ENCODE data around the gene PRPF4.

DNA sequence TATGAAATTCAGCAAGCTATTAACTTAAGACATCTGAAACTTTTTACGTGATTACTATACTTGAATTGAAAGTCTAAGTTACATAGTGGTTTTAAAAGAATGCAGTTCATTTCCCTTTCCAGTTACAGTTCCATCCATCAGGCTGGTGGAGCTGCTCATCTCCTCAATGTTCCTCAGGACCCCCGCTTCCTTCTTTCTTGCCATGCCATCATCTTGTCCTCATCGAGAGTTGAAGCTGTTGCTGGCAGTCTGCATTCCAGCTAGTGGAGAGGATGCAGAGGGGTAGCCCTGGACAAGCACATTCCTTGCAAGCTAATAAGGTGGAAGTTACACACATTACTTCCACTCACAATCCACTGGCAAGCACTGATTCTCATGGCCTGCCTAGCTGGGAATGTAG is 36.5 kb downstream of the PRPF4 start:
- TF ChIP-seq, protein P1, sequence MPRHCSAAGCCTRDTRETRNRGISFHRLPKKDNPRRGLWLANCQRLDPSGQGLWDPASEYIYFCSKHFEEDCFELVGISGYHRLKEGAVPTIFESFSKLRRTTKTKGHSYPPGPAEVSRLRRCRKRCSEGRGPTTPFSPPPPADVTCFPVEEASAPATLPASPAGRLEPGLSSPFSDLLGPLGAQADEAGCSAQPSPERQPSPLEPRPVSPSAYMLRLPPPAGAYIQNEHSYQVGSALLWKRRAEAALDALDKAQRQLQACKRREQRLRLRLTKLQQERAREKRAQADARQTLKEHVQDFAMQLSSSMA (CRISPR knock-in tag; IDR thresholded peaks at IDR 0.05), result no peak
- TF ChIP-seq FOXM1 (IDR thresholded peaks at IDR 0.05; ENCODE audit: low read depth) (no peak), FOXM1 (CRISPR knock-in tag; IDR thresholded peaks at IDR 0.05; ENCODE audit: low read depth) (no peak), RFX5 (IDR thresholded peaks at IDR 0.05; ENCODE audit: low read depth, low read length) (no peak), CBX8 (IDR thresholded peaks at IDR 0.05; ENCODE audit: borderline replicate concordance, extremely low read depth, low read depth, low read length, poor library complexity, severe bottlenecking) (no peak), FOXK1 (CRISPR knock-in tag; IDR thresholded peaks at IDR 0.05; ENCODE audit: borderline replicate concordance) (no peak), KLF16 (IDR thresholded peaks at IDR 0.05) (no peak), TAF1 (IDR thresholded peaks at IDR 0.05; ENCODE audit: control insufficient read depth, extremely low read depth, insufficient read depth, low read length, severe bottlenecking) (no peak), JUND (IDR thresholded peaks at IDR 0.05; ENCODE audit: borderline replicate concordance, low read depth, low read length) (no peak), JUND (tag; IDR thresholded peaks at IDR 0.05; ENCODE audit: borderline replicate concordance, low read depth, low read length) (no peak)
- TF ChIP-seq, protein P2, sequence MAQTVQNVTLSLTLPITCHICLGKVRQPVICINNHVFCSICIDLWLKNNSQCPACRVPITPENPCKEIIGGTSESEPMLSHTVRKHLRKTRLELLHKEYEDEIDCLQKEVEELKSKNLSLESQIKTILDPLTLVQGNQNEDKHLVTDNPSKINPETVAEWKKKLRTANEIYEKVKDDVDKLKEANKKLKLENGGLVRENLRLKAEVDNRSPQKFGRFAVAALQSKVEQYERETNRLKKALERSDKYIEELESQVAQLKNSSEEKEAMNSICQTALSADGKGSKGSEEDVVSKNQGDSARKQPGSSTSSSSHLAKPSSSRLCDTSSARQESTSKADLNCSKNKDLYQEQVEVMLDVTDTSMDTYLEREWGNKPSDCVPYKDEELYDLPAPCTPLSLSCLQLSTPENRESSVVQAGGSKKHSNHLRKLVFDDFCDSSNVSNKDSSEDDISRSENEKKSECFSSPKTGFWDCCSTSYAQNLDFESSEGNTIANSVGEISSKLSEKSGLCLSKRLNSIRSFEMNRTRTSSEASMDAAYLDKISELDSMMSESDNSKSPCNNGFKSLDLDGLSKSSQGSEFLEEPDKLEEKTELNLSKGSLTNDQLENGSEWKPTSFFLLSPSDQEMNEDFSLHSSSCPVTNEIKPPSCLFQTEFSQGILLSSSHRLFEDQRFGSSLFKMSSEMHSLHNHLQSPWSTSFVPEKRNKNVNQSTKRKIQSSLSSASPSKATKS (CRISPR knock-in tag; IDR thresholded peaks at IDR 0.05), result no peak
- TF ChIP-seq, protein P3, sequence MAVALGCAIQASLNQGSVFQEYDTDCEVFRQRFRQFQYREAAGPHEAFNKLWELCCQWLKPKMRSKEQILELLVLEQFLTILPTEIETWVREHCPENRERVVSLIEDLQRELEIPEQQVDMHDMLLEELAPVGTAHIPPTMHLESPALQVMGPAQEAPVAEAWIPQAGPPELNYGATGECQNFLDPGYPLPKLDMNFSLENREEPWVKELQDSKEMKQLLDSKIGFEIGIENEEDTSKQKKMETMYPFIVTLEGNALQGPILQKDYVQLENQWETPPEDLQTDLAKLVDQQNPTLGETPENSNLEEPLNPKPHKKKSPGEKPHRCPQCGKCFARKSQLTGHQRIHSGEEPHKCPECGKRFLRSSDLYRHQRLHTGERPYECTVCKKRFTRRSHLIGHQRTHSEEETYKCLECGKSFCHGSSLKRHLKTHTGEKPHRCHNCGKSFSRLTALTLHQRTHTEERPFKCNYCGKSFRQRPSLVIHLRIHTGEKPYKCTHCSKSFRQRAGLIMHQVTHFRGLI (CRISPR knock-in tag; IDR thresholded peaks at IDR 0.05), result no peak
- TF ChIP-seq, protein P4, sequence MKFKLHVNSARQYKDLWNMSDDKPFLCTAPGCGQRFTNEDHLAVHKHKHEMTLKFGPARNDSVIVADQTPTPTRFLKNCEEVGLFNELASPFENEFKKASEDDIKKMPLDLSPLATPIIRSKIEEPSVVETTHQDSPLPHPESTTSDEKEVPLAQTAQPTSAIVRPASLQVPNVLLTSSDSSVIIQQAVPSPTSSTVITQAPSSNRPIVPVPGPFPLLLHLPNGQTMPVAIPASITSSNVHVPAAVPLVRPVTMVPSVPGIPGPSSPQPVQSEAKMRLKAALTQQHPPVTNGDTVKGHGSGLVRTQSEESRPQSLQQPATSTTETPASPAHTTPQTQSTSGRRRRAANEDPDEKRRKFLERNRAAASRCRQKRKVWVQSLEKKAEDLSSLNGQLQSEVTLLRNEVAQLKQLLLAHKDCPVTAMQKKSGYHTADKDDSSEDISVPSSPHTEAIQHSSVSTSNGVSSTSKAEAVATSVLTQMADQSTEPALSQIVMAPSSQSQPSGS (CRISPR knock-in tag; IDR thresholded peaks at IDR 0.05), result no peak
- TF ChIP-seq, protein P5, sequence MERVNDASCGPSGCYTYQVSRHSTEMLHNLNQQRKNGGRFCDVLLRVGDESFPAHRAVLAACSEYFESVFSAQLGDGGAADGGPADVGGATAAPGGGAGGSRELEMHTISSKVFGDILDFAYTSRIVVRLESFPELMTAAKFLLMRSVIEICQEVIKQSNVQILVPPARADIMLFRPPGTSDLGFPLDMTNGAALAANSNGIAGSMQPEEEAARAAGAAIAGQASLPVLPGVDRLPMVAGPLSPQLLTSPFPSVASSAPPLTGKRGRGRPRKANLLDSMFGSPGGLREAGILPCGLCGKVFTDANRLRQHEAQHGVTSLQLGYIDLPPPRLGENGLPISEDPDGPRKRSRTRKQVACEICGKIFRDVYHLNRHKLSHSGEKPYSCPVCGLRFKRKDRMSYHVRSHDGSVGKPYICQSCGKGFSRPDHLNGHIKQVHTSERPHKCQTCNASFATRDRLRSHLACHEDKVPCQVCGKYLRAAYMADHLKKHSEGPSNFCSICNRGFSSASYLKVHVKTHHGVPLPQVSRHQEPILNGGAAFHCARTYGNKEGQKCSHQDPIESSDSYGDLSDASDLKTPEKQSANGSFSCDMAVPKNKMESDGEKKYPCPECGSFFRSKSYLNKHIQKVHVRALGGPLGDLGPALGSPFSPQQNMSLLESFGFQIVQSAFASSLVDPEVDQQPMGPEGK (CRISPR knock-in tag; IDR thresholded peaks at IDR 0.05; ENCODE audit: borderline replicate concordance), result no peak
- TF ChIP-seq, protein P6, sequence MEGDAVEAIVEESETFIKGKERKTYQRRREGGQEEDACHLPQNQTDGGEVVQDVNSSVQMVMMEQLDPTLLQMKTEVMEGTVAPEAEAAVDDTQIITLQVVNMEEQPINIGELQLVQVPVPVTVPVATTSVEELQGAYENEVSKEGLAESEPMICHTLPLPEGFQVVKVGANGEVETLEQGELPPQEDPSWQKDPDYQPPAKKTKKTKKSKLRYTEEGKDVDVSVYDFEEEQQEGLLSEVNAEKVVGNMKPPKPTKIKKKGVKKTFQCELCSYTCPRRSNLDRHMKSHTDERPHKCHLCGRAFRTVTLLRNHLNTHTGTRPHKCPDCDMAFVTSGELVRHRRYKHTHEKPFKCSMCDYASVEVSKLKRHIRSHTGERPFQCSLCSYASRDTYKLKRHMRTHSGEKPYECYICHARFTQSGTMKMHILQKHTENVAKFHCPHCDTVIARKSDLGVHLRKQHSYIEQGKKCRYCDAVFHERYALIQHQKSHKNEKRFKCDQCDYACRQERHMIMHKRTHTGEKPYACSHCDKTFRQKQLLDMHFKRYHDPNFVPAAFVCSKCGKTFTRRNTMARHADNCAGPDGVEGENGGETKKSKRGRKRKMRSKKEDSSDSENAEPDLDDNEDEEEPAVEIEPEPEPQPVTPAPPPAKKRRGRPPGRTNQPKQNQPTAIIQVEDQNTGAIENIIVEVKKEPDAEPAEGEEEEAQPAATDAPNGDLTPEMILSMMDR (IDR thresholded peaks at IDR 0.05 in 2 of 3, conservative IDR thresholded peaks at IDR 0.05 in 1 of 3; ENCODE audit: insufficient read depth in 2 of 3, low read depth in 1 of 3, low read length in 3 of 3), result no peak

All from K562 (cell line).